Brain pericyte (primary cell): ENCODE results near the gene C16orf54.
"Not testable (repeated sequence)": the region's sequence is repeated elsewhere in the genome, so short reads cannot be mapped to it uniquely, and the experiment has no call there.

Source experiments
- DNase-seq: peaks from one replicate; pipeline ENCODE4 v3.0.0-alpha.2; 2012; ENCODE audit warnings: low read depth, low spot score

The C16orf54 gene

DNA sequence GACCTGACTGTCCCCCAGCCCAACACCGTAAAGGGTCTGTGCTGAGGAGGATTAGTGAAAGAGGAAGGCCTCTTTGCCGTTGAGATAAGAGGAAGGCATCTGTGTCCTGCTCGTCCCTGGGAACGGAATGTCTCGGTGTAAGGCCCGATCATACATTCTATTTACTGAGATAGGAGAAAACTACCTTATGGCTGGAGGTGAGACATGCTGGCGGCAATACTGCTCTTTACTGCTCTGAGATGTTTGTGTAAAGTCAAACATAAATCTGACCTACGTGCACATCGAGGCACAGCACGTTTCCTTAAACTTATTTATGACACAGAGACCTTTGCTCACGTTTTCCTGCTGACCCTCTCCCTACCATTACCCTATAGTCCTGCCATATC lies 5.2 kb downstream of the C16orf54 start:
- DNase-seq, result not testable (repeated sequence)

DNA sequence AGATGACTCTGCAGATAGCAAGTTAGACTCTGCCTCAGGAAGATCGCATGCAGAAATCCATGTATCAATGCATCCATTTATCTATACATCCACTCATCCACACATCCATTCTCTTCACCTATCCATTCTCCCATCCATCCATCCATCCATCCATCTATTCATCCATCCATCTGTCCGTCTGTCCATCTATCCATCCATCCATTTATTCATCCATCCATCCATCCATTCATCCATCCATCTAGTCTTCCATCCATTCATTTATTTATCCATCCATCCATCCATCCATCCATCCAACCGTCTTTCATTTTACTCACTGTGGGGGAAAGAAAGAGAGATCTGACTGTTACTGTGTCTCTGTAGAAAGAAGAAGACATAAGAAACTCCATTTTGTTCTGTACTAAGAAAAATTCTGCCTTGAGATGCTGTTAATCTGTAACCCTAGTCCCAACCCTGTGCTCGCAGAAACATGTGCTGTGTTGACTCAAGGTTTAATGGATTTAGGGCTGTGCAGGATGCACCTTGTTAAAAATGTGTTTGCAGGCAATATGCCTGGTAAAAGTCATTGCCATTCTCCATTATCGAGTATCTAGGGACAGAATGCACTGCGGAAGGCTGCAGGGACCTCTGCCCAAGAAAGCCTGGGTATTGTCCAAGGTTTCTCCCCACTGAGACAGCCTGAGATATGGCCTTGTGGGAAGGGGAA lies 5.7 kb downstream of the C16orf54 start:
- DNase-seq, result not testable (repeated sequence)

- no peak for DNase-seq
Measured at GRCh38 chr16:29738514-29738913, 7.3 kb downstream of the C16orf54 start.

GRCh38 chr16:29737713-29738112 lies 8.1 kb downstream of the C16orf54 start:
- no peak for DNase-seq

DNA sequence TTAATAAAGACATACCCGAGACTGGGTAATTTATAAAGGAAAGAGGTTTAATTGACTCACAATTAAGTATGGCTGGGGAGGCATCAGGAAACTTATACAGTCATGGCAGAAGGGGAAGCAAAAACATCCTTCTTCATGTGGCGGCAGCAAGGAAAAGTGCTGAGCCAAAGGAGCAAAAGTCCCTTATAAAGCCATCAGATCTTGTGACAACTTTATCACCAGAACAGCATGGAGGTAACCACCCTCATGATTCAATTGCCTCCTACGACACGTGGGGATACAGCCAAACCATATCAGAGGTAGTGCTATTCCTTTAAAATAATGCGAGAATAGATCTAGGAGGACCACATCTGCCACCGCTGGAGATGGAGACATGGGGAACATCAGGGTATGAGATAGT lies 9.0 kb downstream of the C16orf54 start:
- DNase-seq, result no peak

GRCh38 chr16:29736112-29736511 lies 9.7 kb downstream of the C16orf54 start:
- DNase-seq, result no peak

GRCh38 chr16:29734786-29735185 lies 11.0 kb downstream of the C16orf54 start:
- no peak for DNase-seq

DNA sequence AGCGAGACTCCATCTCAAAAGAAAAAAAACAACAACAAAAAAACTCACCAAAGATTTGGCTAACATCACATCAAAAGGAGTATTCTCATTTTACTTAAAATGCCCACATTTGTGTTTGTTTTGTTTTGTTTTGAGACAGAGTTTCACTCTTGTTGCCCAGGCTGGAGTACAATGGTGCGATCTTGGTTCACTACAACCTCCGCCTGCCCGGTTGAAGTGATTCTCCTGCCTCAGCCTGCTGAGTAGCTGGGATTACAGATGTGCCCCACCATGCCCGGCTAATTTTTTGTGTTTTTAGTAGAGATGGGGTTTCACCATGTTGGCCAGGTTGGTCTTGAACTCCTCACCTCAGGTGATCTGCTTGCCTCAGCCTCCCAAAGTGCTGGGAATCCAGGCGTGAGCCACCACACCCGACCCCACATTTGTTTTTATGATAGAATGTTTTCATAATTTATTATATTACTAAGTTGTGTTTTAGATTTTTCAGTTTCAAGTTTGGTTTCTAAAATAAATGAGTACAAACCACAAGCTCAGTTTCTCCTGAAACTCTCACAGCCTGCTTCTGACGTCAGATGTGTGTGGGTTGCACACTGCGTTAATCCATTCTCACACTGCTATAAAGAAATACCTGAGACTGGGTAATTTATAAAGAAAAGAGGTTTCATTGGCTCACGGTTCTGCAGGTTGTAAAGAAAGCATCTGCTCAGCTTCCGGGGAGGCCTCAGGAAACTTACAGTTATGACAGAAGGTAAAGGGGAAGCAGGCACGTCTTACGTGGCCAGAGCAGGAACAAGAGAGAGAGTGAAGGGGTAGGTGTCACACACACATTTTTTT lies 13.8 kb downstream of the C16orf54 start:
- not testable (repeated sequence) for DNase-seq

DNA sequence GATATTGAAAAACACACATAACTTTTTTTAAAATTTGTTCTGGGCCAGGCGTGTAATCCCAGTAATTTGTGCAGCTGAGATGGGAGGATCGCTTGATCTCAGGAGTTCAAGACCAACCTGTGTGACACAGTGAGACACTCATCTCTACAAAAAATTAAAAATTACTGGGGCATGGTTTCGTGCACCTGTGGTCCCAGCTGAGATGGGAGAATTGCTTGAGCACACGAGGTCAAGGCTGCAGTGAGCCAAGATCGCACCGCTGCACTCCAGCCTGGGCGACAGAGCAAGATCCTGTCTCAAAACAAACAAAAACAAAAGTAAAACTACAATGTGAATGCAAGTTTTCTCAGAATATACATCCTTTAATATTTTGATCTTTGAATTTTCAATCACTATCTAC lies 15.1 kb downstream of the C16orf54 start:
- no peak for DNase-seq

DNA sequence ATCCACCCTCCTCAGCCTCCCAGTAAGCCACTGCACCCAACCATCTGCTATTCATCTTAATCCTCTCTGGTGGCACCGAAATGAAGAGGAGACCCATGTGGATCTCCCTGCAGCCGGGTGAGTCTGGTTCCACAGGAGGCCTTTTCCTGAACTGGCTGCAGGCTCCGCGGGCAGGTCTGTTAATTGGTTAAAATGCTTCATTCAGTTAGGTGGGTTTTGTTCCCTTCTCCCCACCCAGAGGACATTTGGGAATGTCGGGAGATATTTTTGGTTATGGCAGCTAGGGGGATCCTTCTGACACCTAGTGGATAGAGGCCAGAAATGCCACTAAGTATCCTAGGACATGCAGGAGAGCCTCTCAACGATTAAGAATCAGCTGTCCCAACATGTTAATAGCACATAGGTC lies 16.7 kb downstream of the C16orf54 start:
- DNase-seq, result no peak

- no peak for DNase-seq
Measured at GRCh38 chr16:29727452-29727851, 18.3 kb downstream of the C16orf54 start.

DNA sequence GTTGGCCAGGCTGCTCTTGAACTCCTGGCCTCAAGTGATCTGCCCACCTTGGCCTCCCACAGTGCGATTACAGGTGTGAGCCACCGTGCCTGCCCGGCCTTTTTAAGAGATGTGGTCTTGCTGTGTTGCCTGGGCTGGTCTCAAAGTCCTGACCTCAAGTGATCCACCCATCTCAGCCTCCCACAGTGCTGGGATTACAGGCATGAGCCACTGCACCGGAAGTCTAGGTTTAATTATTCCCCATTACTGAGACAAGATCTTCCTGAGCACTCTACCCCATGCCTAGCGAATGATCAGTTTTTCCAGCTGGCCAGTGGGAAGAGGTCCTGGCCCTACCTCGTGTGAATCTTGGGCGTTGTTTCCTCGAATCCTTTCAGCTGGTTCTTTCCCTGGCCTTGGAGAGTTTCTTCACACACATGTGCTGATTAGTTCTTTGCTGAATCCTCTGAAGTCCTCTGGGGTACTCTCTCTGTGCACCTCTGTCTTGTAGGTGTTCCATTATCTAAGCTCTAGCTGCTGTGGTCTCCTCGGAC lies 18.9 kb downstream of the C16orf54 start:
- no peak for DNase-seq

- DNase-seq, result not testable (repeated sequence)
Measured at GRCh38 chr16:29721167-29721879, 24.5 kb downstream of the C16orf54 start.

DNA sequence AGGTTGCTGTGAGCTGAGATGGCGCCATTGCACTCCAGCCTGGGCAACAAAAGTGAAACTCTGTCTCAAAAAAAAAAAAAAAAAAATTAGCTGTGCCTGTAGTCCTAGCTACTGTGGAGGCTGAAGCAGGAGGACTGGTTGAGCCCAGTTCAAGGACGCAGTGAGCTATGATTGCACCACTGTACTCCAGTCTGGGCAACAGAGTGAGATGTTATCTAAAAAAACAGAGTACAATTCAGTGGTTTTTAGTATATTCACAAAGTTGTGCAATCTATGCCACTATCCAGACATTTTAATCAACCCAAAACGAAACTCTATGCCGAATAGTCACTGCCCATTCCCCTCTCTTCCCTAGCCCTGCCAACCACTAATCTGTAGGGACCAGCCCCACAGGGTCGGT lies 25.1 kb downstream of the C16orf54 start:
- no peak for DNase-seq

DNA sequence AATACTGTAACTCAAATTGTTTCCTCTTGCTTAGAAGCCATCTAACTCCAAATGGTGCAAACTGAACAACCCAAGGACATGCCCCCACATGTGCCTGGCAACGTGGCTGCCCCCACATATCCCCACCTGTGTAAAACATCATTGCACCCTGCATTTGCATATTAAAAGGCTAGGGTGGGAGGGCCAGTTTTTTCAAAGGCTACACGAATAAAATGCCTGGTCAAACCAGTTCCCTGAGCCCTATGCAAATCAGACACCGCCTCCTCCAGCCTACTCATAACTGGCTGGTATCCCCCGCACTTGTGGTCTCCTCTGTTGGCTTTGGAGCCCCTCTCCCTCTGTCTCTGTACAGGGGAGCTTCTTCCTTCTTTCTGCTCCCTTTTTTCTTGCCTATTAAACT lies 26.7 kb downstream of the C16orf54 start:
- no peak for DNase-seq

GRCh38 chr16:29717113-29717512 lies 28.7 kb downstream of the C16orf54 start:
- no peak for DNase-seq

DNA sequence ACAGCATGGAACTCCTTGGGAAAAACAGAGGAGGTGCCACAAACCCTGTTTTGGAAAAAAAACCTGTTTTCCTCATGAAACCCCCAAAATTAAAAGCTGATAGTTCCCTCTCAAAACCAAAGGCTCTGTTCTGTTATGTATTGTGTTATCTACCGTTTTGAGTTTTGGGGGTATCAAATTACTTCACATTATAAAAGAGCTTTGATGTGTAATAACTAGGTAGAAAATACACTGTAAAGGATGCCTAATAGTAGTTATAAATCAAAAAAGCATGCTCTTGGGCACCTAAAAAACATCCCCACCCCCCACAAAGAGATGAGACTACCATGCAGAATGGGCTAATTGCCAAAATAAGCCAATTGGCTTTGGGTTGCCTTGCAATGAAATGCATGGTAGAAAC lies 30.8 kb downstream of the C16orf54 start:
- no peak for DNase-seq

- no peak for DNase-seq
Measured at GRCh38 chr16:29714396-29714795, 31.4 kb downstream of the C16orf54 start.

- DNase-seq, result no peak
Measured at GRCh38 chr16:29712809-29713208, 33.0 kb downstream of the C16orf54 start.

DNA sequence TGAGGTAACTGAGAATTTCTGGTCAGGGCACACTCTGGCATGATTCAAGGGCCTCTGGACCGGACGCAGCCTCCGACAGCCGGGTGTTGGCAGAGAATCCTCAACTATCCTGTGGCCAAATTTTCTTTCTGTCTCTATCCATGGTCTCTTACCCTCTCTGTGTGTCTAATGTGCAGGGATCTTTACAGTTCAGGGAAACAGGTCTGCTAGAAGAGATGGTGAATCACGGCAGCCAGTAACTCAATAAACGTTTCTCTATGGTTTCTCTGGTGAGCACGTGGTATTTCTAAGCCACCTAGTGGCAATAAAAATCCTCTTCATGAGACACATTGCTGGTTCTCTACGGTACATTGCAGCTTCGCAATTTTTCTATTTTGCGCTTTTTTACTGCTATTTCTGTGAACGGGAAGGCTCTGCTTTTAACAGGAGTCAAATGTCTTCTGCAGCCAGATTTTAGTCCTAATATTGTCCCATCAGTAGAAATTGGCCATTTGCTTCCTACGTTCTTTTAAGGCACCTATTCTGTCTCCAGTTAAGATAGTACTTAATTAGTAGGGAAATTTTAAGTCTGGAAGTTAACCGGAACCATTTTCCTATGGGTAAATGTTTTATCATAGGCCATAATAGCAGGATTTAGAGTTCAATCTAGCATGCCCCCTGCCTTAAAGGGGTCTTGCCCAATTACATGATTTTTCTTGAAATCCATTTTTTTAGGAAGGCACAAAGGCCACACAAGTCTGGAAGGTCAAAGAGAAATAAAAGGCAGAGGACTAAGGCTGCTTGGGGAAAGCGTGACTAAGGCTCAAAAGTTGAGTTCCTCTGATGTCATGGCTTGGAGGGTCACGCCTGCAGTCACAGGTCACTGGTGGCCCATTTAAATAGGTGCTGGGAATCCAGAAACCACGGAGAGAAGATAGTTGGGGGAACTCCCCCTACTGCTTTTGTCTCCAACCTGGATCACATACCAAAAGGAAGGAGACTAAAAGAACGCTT lies 35.3 kb downstream of the C16orf54 start:
- DNase-seq, result no peak

DNA sequence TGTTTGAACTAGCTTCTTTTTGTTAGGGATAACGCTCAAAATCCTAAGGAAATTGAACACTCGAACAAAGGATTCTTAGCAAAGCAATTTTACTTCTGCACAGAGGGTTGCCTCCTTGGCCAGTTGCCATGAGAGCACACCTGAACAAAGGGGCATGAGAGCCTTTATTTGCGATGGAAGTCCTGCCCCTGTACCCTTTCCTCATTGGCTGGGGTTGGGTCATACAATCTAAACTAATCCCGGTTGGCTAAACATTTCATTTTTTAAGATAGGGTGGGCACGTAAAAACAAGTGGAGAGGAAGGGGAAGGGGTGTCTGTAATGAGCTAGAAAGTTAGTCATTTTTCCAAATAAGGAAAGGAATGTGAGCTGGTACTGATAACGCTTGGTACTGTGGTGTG lies 36.1 kb downstream of the C16orf54 start:
- not testable (repeated sequence) for DNase-seq
